ENCODE measurements around the gene AP3B1. TPM values are rescaled to one million over a fixed set of nuclear protein-coding genes. Genes with fewer than 3 reads are reported as not detected.

AP3B1 gene
- total RNA-seq, 3 donors from 2014 or later = 48.0 to 63.5 (median 48.2) TPM

DNA sequence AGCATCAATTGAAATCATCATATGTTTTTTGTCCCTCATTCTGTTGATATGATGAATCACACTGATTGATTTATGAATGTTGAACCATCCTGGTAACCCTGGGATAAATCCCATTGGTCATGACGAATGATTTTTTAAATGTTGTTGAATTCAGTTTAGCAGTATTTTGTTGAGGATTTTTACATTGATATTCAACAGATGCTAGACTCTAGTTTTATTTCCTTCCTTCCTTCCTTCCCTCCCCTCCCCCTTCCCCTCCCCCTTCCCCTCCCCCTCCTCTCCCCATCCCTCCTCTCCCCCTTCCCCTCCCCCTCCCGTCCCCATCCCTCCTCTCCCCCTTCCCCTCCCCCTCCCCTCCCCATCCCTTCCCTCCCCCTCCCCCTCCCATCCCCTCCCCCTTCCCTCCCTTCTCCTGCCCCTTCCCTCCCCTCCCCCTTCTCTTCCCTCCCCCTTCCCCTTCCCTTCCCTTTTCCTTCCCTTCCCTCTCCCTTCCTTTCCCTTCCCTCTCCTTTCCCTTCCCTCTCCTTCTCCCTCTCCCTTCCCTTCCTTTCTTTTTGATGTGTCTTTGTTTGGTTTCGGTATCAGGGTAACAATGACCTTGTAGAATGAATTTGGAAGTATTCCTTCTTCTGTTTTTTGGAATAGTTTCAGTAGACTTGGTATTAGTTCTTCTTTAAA lies 142.8 kb downstream of the AP3B1 start:
- intact Hi-C loops (cut with DNase I; ENCODE audit: low total_unique reads) = no loop called here
- no peak for DNase-seq (ENCODE audit: low spot score in 2 of 2)
- no peaks in the 10 kb centered on the region for H3K4me1 ChIP-seq
- H3K4me3 ChIP-seq = no peak overlapping the region
- no peaks in the 10 kb centered on the region for H3K9me3 ChIP-seq
- no peaks in the 10 kb centered on the region for H3K27me3 ChIP-seq
- peaks cover 13% of the 10 kb centered on the region for H3K36me3 ChIP-seq
- no peak overlapping the region for H3K27ac ChIP-seq
- TF ChIP-seq POLR2A (IDR thresholded peaks at IDR 0.05) = no peak
- TF ChIP-seq, protein P1, sequence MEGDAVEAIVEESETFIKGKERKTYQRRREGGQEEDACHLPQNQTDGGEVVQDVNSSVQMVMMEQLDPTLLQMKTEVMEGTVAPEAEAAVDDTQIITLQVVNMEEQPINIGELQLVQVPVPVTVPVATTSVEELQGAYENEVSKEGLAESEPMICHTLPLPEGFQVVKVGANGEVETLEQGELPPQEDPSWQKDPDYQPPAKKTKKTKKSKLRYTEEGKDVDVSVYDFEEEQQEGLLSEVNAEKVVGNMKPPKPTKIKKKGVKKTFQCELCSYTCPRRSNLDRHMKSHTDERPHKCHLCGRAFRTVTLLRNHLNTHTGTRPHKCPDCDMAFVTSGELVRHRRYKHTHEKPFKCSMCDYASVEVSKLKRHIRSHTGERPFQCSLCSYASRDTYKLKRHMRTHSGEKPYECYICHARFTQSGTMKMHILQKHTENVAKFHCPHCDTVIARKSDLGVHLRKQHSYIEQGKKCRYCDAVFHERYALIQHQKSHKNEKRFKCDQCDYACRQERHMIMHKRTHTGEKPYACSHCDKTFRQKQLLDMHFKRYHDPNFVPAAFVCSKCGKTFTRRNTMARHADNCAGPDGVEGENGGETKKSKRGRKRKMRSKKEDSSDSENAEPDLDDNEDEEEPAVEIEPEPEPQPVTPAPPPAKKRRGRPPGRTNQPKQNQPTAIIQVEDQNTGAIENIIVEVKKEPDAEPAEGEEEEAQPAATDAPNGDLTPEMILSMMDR (IDR thresholded peaks at IDR 0.05) = no peak
- no peak for TF ChIP-seq POLR2AphosphoS5 (IDR thresholded peaks at IDR 0.05)

DNA sequence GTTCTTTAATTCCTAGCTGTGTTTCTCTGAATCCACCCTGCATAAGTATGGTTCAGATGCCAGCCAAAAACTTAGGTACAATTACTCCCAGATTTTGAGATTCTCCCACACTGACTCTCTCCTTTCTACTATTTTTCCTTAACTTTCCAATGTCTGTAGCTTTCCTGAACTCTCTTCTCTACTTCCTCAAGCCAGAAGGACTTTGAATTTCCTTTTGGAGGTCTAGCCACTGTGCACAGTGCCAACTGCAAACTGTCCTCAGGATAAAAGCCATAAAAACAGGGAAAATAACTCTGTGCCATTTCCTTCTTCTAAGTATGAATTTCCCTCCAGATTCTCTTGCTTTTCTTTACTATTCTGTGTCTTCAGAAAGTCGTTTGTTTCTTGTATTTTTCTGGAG lies 157.2 kb downstream of the AP3B1 start:
- no peaks in the 10 kb centered on the region for H3K4me1 ChIP-seq
- no peaks in the 10 kb centered on the region for H3K9me3 ChIP-seq
- TF ChIP-seq POLR2A (IDR thresholded peaks at IDR 0.05) (no peak), POLR2AphosphoS5 (IDR thresholded peaks at IDR 0.05) (no peak)
- TF ChIP-seq, protein P1 (IDR thresholded peaks at IDR 0.05) = no peak
- intact Hi-C loops (cut with DNase I; ENCODE audit: low total_unique reads) = no loop called here
- no peak overlapping the region for H3K4me3 ChIP-seq
- H3K27me3 ChIP-seq = no peaks in the 10 kb centered on the region
- H3K36me3 ChIP-seq = no peaks in the 10 kb centered on the region
- H3K27ac ChIP-seq = no peak overlapping the region
- DNase-seq (ENCODE audit: low spot score in 2 of 2) = no peak

DNA sequence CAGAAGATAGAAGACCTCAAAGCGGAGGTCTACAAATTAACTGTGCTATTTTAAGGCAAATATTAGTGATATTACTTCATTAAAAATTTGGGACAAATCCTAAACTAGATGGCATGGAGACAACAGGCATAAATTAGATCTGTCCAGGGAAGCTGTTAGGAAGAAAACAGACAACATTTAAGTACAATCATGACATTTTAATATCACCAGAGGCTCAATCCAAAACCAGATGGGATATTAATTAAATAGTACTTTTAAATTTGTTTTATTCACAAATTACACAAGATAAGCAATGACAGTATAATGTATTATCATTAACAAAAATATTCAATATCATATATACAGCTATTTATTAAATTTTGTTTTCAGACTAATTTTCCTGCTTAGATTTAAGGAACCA lies 161.1 kb downstream of the AP3B1 start:
- no peak for DNase-seq (ENCODE audit: low spot score in 2 of 2)
- intact Hi-C loops (cut with DNase I; ENCODE audit: low total_unique reads) = no loop called here
- H3K27ac ChIP-seq = no peak overlapping the region
- TF ChIP-seq POLR2A (IDR thresholded peaks at IDR 0.05) (no peak), POLR2AphosphoS5 (IDR thresholded peaks at IDR 0.05) (no peak)
- TF ChIP-seq, protein P1 (IDR thresholded peaks at IDR 0.05) = no peak
- no peaks in the 10 kb centered on the region for H3K27me3 ChIP-seq
- H3K9me3 ChIP-seq = no peaks in the 10 kb centered on the region
- H3K36me3 ChIP-seq = no peaks in the 10 kb centered on the region
- H3K4me1 ChIP-seq = no peaks in the 10 kb centered on the region
- no peak overlapping the region for H3K4me3 ChIP-seq

DNA sequence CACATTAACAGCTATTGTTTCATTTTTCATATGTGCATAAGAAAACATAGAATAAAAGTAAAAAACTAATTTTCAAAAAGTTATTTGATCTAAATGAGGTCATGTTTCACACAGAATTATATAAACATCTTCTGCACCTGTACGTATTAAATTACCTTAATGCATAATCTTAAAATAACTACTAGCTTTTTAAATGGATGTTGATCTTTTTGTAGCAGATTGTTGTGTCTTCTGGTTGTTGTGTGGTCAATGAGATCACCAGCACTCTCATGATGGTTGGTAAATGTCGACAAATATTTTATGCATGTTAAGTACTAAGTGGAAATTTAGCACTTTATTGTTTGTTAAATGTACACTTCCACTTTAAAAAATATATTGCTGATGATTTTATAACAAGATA lies 162.0 kb downstream of the AP3B1 start:
- H3K36me3 ChIP-seq = no peaks in the 10 kb centered on the region
- no peak overlapping the region for H3K27ac ChIP-seq
- H3K27me3 ChIP-seq = no peaks in the 10 kb centered on the region
- intact Hi-C loops (cut with DNase I; ENCODE audit: low total_unique reads) = no loop called here
- no peak for TF ChIP-seq POLR2AphosphoS5 (IDR thresholded peaks at IDR 0.05)
- TF ChIP-seq POLR2A (IDR thresholded peaks at IDR 0.05) = no peak
- TF ChIP-seq, protein P1 (IDR thresholded peaks at IDR 0.05) = no peak
- H3K4me3 ChIP-seq = no peak overlapping the region
- H3K9me3 ChIP-seq = no peaks in the 10 kb centered on the region
- no peaks in the 10 kb centered on the region for H3K4me1 ChIP-seq
- DNase-seq (ENCODE audit: low spot score in 2 of 2) = no peak

- Histone ChIP-seq H3K27ac (no peak overlapping the region), H3K27me3 (no peaks in the 10 kb centered on the region), H3K36me3 (no peaks in the 10 kb centered on the region), H3K9me3 (no peaks in the 10 kb centered on the region), H3K4me1 (no peaks in the 10 kb centered on the region), H3K4me3 (no peak overlapping the region)
- TF ChIP-seq POLR2AphosphoS5 (IDR thresholded peaks at IDR 0.05) = no peak
- TF ChIP-seq POLR2A (IDR thresholded peaks at IDR 0.05) = no peak
- TF ChIP-seq, protein P1 (IDR thresholded peaks at IDR 0.05) = no peak
- no peak for DNase-seq (ENCODE audit: low spot score in 2 of 2)
- intact Hi-C loops (cut with DNase I; ENCODE audit: low total_unique reads) = no loop called here
Observed at GRCh38 chr5:78129597-78129996, 164.9 kb downstream of the AP3B1 start.
